Hepatocyte (in vitro differentiated cells): Measurements from ENCODE around the gene WDFY1. TPM values are rescaled to one million over a fixed set of nuclear protein-coding genes. Genes with fewer than 3 reads are reported as not detected.

Source experiments
- DNase-seq: peaks from one replicate; pipeline ENCODE4 v3.0.0-alpha.2; 2016; ENCODE audit warnings: low spot score
- H2AFZ ChIP-seq: fragments of 200-600 bp; sonication (generic); 2 replicates; pipeline ENCODE4 v1.6.0; 2016; ENCODE audit warnings: antibody characterized with exemption, mild to moderate bottlenecking
- H3K27ac ChIP-seq: fragments of 200-600 bp; sonication (generic); 2 replicates; pipeline ENCODE4 v1.5.1; 2016; ENCODE audit warnings: mild to moderate bottlenecking
- H3K27me3 ChIP-seq: fragments of 200-600 bp; sonication (generic); 2 replicates; pipeline ENCODE4 v1.6.1; 2016
- H3K36me3 ChIP-seq: fragments of 200-600 bp; sonication (generic); replicated peaks from 2 replicates; pipeline ENCODE4 v1.5.1; 2016; ENCODE audit warnings: low read depth; ENCODE audit not compliant: insufficient read depth
- H3K4me1 ChIP-seq: fragments of 200-600 bp; sonication (generic); 2 replicates; pipeline ENCODE4 v1.5.1; 2016; ENCODE audit warnings: mild to moderate bottlenecking, moderate library complexity; ENCODE audit not compliant: insufficient read depth
- H3K4me2 ChIP-seq: fragments of 200-600 bp; sonication (generic); 2 replicates; pipeline ENCODE4 v1.6.0; 2016
- H3K4me3 ChIP-seq: fragments of 200-600 bp; sonication (generic); 2 replicates; pipeline ENCODE4 v1.5.1; 2016; ENCODE audit warnings: mild to moderate bottlenecking
- H3K79me2 ChIP-seq: fragments of 200-600 bp; sonication (generic); 2 replicates; pipeline ENCODE4 v1.6.0; 2017; ENCODE audit warnings: mild to moderate bottlenecking
- H3K9me2 ChIP-seq: fragments of 200-600 bp; sonication (generic); replicated peaks from 2 replicates; pipeline ENCODE4 v1.6.0; 2017; ENCODE audit warnings: mild to moderate bottlenecking; ENCODE audit not compliant: insufficient read depth
- H3K9me3 ChIP-seq: fragments of 200-600 bp; sonication (generic); 2 replicates; pipeline ENCODE4 v1.5.1; 2016; ENCODE audit warnings: low read depth, mild to moderate bottlenecking
- H4K20me1 ChIP-seq: fragments of 200-600 bp; sonication (generic); 2 replicates; pipeline ENCODE4 v1.6.0; 2016; ENCODE audit warnings: mild to moderate bottlenecking; ENCODE audit not compliant: insufficient read depth, poor library complexity, severe bottlenecking
- EZH2 ChIP-seq: fragments of 200-600 bp; sonication (generic); IDR thresholded peaks from 2 replicates; pipeline ENCODE4 v1.6.1; 2016; ENCODE audit warnings: antibody characterized with exemption, mild to moderate bottlenecking, borderline replicate concordance
- EZH2phosphoT487 ChIP-seq: fragments of 200-600 bp; sonication (generic); IDR thresholded peaks from one replicate; pipeline ENCODE4 v1.6.1; 2018; ENCODE audit warnings: antibody characterized with exemption, mild to moderate bottlenecking, low read depth, moderate library complexity; ENCODE audit not compliant: unreplicated experiment, severe bottlenecking
- WGBS: methylation state at CpG from one replicate; pipeline ENCODE4 v1.1.6; 2016; ENCODE audit warnings: low lambda C conversion rate; ENCODE audit errors: missing lambda C conversion rate; 5-methylcytosine and 5-hydroxymethylcytosine counted together
- polyA plus RNA-seq: library from polyadenylated mRNA; unstranded; fragments of >200 nt; fragmentation: Nextera tagmentation; extraction: Ambion mirVana; gene quantifications from 2 replicates; pipeline ENCODE4 v1.2.1, GENCODE V29; 2016
- total RNA-seq: library from RNA; depleted of rRNA; stranded (reverse); fragments of >200 nt; gene quantifications from 2 replicates; pipeline ENCODE4 v1.2.3, GENCODE V29; 2014
- TF ChIP-seq, protein P1 (sequence below): fragments of 200-600 bp; sonication (generic); IDR thresholded peaks from 2 replicates; pipeline ENCODE4 v1.5.1; 2016; ENCODE audit warnings: antibody characterized with exemption, mild to moderate bottlenecking; ENCODE audit not compliant: poor library complexity

WDFY1 gene
- total and polyA plus RNA-seq, 2 experiments from 2014 or later = 45.6 to 68.3 TPM

DNA sequence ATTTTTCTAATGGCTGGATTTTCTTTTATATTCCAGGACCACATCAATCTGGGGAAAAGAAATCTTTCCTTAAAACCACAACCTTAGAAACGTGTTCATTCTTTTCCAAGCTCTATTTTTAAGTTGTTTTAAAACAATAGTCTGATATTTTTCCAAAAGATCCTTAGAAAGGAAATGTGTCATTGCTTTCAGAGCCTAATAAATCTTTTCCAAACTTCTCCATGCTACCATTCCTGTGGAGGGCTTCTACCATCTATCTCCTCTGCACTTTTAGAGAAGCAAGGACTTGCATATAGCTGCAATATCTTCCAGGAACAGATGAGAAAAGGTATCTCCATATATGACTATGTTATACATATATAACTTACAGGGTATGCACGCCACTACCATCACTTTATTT lies 21.2 kb downstream of the WDFY1 start:
- Histone ChIP-seq H3K9me2 (no peaks in the 10 kb centered on the region), H3K79me2 (peaks cover 96% of the 10 kb centered on the region), H3K4me1 (no peaks in the 10 kb centered on the region), H3K4me3 (no peak overlapping the region), H3K9me3 (no peaks in the 10 kb centered on the region), H4K20me1 (peaks cover 46% of the 10 kb centered on the region), H3K27ac (no peak overlapping the region), H3K4me2 (no peak overlapping the region), H3K27me3 (no peaks in the 10 kb centered on the region), H3K36me3 (no peaks in the 10 kb centered on the region), H2AFZ (no peak overlapping the region)
- no peak for DNase-seq
- no peak for TF ChIP-seq EZH2
- WGBS = 93% methylated on average over 2 of the region's 2 CpGs

GRCh38 chr2:223922308-223922707 lies 22.8 kb downstream of the WDFY1 start:
- no peak overlapping the region for H3K27ac ChIP-seq
- TF ChIP-seq, protein P1, sequence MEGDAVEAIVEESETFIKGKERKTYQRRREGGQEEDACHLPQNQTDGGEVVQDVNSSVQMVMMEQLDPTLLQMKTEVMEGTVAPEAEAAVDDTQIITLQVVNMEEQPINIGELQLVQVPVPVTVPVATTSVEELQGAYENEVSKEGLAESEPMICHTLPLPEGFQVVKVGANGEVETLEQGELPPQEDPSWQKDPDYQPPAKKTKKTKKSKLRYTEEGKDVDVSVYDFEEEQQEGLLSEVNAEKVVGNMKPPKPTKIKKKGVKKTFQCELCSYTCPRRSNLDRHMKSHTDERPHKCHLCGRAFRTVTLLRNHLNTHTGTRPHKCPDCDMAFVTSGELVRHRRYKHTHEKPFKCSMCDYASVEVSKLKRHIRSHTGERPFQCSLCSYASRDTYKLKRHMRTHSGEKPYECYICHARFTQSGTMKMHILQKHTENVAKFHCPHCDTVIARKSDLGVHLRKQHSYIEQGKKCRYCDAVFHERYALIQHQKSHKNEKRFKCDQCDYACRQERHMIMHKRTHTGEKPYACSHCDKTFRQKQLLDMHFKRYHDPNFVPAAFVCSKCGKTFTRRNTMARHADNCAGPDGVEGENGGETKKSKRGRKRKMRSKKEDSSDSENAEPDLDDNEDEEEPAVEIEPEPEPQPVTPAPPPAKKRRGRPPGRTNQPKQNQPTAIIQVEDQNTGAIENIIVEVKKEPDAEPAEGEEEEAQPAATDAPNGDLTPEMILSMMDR = no peak
- TF ChIP-seq EZH2 (no peak), EZH2phosphoT487 (no peak)
- H3K4me1 ChIP-seq = no peaks in the 10 kb centered on the region
- H3K4me3 ChIP-seq = no peak overlapping the region
- DNase-seq = no peak
- H3K36me3 ChIP-seq = no peaks in the 10 kb centered on the region
- WGBS = 82% methylated on average over 3 of the region's 3 CpGs
- peaks cover 39% of the 10 kb centered on the region for H4K20me1 ChIP-seq
- H3K27me3 ChIP-seq = no peaks in the 10 kb centered on the region
- no peaks in the 10 kb centered on the region for H3K9me2 ChIP-seq
- H3K9me3 ChIP-seq = no peaks in the 10 kb centered on the region
- no peak overlapping the region for H2AFZ ChIP-seq
- no peak overlapping the region for H3K4me2 ChIP-seq
- peaks cover 93% of the 10 kb centered on the region for H3K79me2 ChIP-seq

GRCh38 chr2:223921204-223921603 lies 23.9 kb downstream of the WDFY1 start:
- peaks cover 82% of the 10 kb centered on the region for H3K79me2 ChIP-seq

DNA sequence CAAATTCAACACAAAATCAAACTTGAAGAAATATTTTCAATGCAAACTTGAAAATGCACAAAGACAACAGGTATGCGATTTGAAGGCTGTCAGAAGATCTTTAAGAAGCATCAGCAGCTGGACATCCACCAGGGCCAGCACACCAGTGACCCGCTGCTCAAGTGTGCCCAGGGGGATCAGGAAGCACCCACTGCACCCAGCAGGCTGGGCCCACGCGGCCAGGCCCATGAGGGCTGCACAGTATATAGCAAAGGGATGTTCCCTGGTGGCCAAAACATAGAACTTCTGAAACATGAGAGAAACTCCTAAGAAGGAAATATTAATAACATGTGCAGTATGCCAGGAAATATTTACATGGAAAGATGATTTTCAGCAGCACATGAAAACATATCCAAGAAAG lies 25.0 kb downstream of the WDFY1 start:
- TF ChIP-seq EZH2 (no peak), EZH2phosphoT487 (no peak)
- TF ChIP-seq, protein P1 = no peak
- Histone ChIP-seq H3K4me1 (no peaks in the 10 kb centered on the region), H3K9me3 (no peaks in the 10 kb centered on the region), H3K4me2 (no peak overlapping the region), H2AFZ (no peak overlapping the region), H4K20me1 (peaks cover 37% of the 10 kb centered on the region), H3K79me2 (peaks cover 77% of the 10 kb centered on the region), H3K27ac (no peak overlapping the region), H3K4me3 (no peak overlapping the region), H3K36me3 (no peaks in the 10 kb centered on the region), H3K9me2 (no peaks in the 10 kb centered on the region), H3K27me3 (no peaks in the 10 kb centered on the region)
- no peak for DNase-seq
- 97% methylated on average over 4 of the region's 4 CpGs for WGBS

More at GRCh38 chr2:223921204-223921603, 23.9 kb downstream of the WDFY1 start:
- Histone ChIP-seq H3K27me3 (no peaks in the 10 kb centered on the region), H3K9me3 (no peaks in the 10 kb centered on the region), H3K36me3 (no peaks in the 10 kb centered on the region), H3K4me1 (no peaks in the 10 kb centered on the region), H3K4me3 (no peak overlapping the region), H4K20me1 (peaks cover 39% of the 10 kb centered on the region), H3K9me2 (no peaks in the 10 kb centered on the region), H2AFZ (no peak overlapping the region), H3K27ac (no peak overlapping the region), H3K4me2 (no peak overlapping the region)
- DNase-seq = no peak
- TF ChIP-seq, protein P1 = no peak
- TF ChIP-seq EZH2phosphoT487 (no peak), EZH2 (no peak)
